Measurements from ENCODE around the gene FAM168B. TPM values are rescaled to one million over a fixed set of nuclear protein-coding genes. Genes with fewer than 3 reads are reported as not detected.

Gene FAM168B
- total RNA-seq, 2 donors from 2014 or later = 144 to 156 TPM

DNA sequence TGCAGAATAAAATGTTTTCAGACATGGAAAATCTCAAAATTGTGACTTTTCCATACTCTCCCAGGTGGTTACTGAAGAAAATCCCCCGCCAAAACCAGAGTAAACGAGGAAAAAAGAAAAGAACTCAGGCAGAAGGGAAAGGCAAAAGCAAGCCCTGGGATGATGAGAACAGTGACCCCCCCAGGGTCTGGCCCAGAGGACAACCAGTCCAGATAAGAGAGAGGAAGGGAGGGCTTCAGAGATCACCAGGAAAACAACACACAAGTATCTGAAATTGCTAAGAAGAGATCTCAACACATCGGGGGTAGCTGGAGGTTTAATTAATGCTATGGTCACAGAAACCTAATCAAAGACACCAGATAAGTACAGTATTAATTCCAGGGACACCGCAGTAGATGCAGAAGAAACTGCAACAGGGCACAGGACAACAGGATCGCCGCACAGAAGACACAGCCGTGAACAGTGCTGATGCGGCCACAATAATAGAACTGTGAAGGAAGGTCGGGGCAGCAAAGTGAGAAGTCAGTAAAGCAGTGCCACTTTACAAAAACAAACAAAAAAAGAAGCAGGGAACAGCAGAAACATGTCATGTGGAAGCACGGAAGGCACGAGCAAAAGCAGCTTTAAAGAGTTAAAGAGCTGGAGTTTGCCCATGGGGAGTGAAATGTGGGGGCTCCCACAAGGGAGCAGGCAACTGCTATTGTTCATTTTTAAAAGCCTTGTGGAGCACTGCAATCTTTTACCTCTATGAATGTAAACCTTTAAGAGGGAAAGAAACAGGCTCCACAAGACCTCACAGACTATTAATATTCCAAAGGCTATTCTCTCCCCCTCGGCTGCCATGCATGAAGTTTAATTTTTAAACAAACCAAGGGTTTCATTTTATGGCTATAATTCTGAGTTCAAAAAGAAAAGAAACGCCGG lies 28.4 kb downstream of the FAM168B start:
- ATAC-seq (ENCODE audit: insufficient number of reproducible peaks, low FRiP score, low read depth) (no peak), DNase-seq (ENCODE audit: low spot score) (no peak)
- Histone ChIP-seq H3K4me3 (no peak overlapping the region), H3K27me3 (replicated peaks; ENCODE audit: insufficient read depth) (no peaks in the 10 kb centered on the region), H3K4me1 (ENCODE audit: control insufficient read depth in 1 of 2, low read depth in 2 of 2) (peaks cover 6 to 17% of the 10 kb centered on the region in 2 donors), H3K9me3 (no peaks in the 10 kb centered on the region), H3K27ac (no peak overlapping the region), H3K36me3 (peaks cover 5% of the 10 kb centered on the region)
- TF ChIP-seq, protein P1, sequence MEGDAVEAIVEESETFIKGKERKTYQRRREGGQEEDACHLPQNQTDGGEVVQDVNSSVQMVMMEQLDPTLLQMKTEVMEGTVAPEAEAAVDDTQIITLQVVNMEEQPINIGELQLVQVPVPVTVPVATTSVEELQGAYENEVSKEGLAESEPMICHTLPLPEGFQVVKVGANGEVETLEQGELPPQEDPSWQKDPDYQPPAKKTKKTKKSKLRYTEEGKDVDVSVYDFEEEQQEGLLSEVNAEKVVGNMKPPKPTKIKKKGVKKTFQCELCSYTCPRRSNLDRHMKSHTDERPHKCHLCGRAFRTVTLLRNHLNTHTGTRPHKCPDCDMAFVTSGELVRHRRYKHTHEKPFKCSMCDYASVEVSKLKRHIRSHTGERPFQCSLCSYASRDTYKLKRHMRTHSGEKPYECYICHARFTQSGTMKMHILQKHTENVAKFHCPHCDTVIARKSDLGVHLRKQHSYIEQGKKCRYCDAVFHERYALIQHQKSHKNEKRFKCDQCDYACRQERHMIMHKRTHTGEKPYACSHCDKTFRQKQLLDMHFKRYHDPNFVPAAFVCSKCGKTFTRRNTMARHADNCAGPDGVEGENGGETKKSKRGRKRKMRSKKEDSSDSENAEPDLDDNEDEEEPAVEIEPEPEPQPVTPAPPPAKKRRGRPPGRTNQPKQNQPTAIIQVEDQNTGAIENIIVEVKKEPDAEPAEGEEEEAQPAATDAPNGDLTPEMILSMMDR (IDR thresholded peaks at IDR 0.05) = no peak

DNA sequence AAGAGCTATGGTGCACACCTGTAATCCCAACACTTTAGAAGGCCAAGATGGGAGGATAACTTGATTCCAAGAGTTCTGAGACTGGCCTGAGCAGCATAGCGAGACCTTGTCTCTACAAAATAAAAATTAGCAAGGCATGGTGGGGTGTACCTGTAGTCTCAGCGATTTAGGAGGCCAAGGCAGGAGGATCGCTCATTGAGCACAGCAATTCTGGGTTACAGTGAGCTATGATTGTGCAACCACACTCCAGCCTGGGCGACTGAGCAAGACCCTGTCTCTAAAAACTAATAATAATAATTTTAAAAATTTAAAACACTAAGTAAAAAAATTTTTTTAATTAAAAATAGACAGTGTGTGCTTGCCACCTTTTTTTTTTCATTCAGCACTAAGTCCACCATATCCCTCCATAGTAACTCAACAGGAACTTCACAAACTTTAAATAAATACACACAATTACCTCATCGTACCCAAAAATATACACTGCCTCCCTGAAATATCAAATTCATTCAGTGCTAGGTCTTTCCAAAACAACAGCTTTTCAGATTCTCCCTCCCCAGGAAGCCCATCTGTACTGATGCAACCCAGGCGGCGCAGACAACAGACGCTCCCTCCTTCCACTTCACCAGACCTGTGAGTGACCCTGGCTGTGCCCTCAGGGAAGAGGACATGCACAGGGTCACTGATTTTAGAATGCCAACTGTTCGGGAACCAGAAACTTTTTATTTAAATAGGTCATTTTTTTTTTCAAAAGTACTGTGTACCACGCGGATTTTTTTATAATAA lies 29.6 kb downstream of the FAM168B start:
- no peak for ATAC-seq (ENCODE audit: insufficient number of reproducible peaks, low FRiP score, low read depth)
- H3K4me3 ChIP-seq = no peak overlapping the region
- no peak overlapping the region for H3K27ac ChIP-seq
- TF ChIP-seq, protein P1 (IDR thresholded peaks at IDR 0.05) = no peak
- H3K9me3 ChIP-seq = no peaks in the 10 kb centered on the region
- H3K4me1 ChIP-seq (ENCODE audit: control insufficient read depth in 1 of 2, low read depth in 2 of 2) = peaks cover 6 to 20% of the 10 kb centered on the region in 2 donors
- peaks cover 3% of the 10 kb centered on the region for H3K36me3 ChIP-seq
- DNase-seq (ENCODE audit: low spot score) = no peak
- H3K27me3 ChIP-seq (replicated peaks; ENCODE audit: insufficient read depth) = no peaks in the 10 kb centered on the region

DNA sequence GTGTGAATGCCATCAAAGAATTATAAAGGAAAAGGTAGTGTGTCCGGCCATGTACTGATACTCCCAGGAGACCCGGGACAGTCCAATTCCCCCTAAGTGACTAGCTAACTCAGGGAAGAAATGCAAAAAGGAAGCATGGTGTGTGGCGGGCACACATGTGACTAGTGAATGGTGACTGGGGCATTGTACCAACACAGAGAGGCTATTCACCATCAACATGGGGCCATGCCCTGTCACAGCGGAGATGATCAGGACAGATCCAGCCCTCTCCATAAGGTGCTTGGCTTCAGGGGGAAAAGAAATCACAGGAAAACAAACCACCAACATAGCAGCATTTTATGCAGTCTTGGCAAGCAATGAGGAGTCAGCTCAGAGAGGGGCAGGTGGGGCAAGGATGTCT lies 34.3 kb downstream of the FAM168B start:
- no peak overlapping the region for H3K4me3 ChIP-seq
- TF ChIP-seq, protein P1 (IDR thresholded peaks at IDR 0.05) = no peak
- no peaks in the 10 kb centered on the region for H3K9me3 ChIP-seq
- peaks cover 16% of the 10 kb centered on the region for H3K36me3 ChIP-seq
- DNase-seq (ENCODE audit: low spot score) = no peak
- peaks cover 16 to 34% of the 10 kb centered on the region in 2 donors for H3K4me1 ChIP-seq (ENCODE audit: control insufficient read depth in 1 of 2, low read depth in 2 of 2)
- no peak overlapping the region for H3K27ac ChIP-seq
- no peak for ATAC-seq (ENCODE audit: insufficient number of reproducible peaks, low FRiP score, low read depth)
- H3K27me3 ChIP-seq (replicated peaks; ENCODE audit: insufficient read depth) = no peaks in the 10 kb centered on the region

DNA sequence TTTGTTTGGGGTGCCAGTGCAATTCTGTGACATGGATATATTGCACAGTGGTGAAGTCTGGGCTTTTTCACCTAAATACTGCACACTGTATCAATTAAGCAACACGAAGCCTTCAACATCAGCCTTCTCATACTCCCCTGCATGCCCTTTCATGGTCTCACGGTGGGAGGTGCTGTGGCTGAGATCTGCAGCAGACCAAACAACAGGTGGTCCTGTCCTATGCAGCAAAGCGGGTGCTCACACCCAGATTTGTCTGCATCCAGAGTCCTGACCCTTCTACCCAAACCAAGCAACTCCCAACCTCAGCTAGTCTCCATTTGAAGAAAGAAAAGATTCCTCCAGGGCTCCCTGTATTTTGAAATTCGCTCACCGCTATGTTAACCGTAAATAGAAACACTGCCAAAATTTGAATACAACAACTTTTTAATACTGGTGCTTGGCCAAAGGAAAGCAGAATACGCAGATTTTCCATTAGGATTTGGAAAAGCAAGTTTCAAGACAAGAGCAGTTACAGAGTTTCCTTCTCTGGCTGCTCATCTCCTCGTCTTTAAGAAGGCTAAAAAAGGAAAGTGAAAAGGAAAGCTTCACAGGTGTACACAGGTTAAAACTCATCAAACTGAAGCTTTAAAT lies 34.9 kb downstream of the FAM168B start:
- H3K4me1 ChIP-seq (ENCODE audit: control insufficient read depth in 1 of 2, low read depth in 2 of 2) = peaks cover 14 to 32% of the 10 kb centered on the region in 2 donors
- DNase-seq (ENCODE audit: low spot score) (no peak), ATAC-seq (ENCODE audit: insufficient number of reproducible peaks, low FRiP score, low read depth) (no peak)
- no peaks in the 10 kb centered on the region for H3K27me3 ChIP-seq (replicated peaks; ENCODE audit: insufficient read depth)
- H3K4me3 ChIP-seq = no peak overlapping the region
- TF ChIP-seq, protein P1 (IDR thresholded peaks at IDR 0.05) = no peak
- no peaks in the 10 kb centered on the region for H3K9me3 ChIP-seq
- H3K36me3 ChIP-seq = peaks cover 16% of the 10 kb centered on the region
- H3K27ac ChIP-seq = no peak overlapping the region

DNA sequence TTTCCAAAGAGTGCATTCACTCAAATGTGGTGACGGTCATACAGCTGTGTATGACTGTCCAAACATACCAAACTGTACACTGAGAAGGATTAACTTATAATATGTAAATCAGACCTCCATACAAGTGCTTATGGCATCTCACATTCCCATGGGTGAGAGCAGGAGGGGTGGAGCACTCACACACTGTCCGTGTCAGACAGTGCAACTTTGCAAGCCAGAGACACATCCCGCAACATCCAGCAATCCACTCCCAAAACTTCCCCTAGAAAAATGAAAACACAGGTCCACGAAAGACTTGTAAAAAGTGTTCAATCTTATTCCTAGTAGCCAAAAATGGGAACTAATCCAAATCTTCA lies 36.4 kb downstream of the FAM168B start:
- TF ChIP-seq, protein P1 (IDR thresholded peaks at IDR 0.05) = no peak
- DNase-seq (ENCODE audit: low spot score) (no peak), ATAC-seq (ENCODE audit: insufficient number of reproducible peaks, low FRiP score, low read depth) (no peak)
- no peak overlapping the region for H3K4me3 ChIP-seq
- H3K9me3 ChIP-seq = no peaks in the 10 kb centered on the region
- peaks cover 10 to 29% of the 10 kb centered on the region in 2 donors for H3K4me1 ChIP-seq (ENCODE audit: control insufficient read depth in 1 of 2, low read depth in 2 of 2)
- H3K27me3 ChIP-seq (replicated peaks; ENCODE audit: insufficient read depth) = no peaks in the 10 kb centered on the region
- no peak overlapping the region for H3K27ac ChIP-seq
- peaks cover 27% of the 10 kb centered on the region for H3K36me3 ChIP-seq
